T47D (cell line): ENCODE measurements around the gene PCDHGC5.

ENCODE experiments used
- DNase-seq, 2 experiments: peaks; one replicate each; pipeline versions ENCODE4 v3.0.0 to v3.0.0-alpha.2; 2011 to 2012; ENCODE audit warnings: low read depth in 1 of 2, low spot score in 1 of 2
- JUND ChIP-seq: IDR thresholded peaks from 2 replicates; pipeline ENCODE4 v1.6.1; 2012; ENCODE audit warnings: low read depth
- in situ Hi-C: cut with HindIII; loops from 2 replicates; pipeline ENCODE4 v1.10.0; 2016; ENCODE audit warnings: low sequenced_read_pairs, low pct_unique_long_range_greater_than_20kb

Gene PCDHGC5

DNA sequence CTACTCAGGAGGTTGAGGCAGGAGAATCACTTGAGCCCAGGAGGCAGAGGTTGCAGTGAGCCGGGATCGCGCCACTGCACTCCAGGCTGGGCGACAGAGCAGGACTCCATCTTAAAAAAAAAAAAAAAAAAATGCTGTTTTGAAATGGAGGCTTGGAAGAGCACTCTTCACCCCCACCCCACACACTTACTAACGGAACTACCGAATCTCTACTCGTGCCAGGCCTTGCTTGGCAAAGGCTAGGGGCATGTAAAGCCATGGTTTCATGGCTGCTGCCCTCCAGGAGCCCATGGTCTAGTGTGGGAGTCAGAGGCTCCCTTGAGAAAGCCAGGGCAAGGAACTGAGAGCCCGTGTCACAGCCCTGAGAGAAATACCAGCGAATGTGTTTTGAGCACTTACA, 21.3 kb downstream of the PCDHGC5 start:
- no peak for TF ChIP-seq JUND
- in situ Hi-C loops, result no loop called here
- no peak for DNase-seq

DNA sequence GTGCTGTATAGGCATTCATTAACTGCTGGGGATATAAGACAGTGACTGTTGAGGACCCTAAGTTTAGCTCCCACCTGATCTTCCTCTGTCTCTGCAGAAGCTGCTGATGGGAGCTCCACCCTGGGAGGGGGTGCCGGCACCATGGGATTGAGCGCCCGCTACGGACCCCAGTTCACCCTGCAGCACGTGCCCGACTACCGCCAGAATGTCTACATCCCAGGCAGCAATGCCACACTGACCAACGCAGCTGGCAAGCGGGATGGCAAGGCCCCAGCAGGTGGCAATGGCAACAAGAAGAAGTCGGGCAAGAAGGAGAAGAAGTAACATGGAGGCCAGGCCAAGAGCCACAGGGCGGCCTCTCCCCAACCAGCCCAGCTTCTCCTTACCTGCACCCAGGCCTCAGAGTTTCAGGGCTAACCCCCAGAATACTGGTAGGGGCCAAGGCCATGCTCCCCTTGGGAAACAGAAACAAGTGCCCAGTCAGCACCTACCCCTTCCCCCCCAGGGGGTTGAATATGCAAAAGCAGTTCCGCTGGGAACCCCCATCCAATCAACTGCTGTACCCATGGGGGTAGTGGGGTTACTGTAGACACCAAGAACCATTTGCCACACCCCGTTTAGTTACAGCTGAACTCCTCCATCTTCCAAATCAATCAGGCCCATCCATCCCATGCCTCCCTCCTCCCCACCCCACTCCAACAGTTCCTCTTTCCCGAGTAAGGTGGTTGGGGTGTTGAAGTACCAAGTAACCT, 22.1 kb downstream of the PCDHGC5 start:
- DNase-seq, result no peak
- TF ChIP-seq JUND, result no peak
- in situ Hi-C loops, result no loop called here

DNA sequence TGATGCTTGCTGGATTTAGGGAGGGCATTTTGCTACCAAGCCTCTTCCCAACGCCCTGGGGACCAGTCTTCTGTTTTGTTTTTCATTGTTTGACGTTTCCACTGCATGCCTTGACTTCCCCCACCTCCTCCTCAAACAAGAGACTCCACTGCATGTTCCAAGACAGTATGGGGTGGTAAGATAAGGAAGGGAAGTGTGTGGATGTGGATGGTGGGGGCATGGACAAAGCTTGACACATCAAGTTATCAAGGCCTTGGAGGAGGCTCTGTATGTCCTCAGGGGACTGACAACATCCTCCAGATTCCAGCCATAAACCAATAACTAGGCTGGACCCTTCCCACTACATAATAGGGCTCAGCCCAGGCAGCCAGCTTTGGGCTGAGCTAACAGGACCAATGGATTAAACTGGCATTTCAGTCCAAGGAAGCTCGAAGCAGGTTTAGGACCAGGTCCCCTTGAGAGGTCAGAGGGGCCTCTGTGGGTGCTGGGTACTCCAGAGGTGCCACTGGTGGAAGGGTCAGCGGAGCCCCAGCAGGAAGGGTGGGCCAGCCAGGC, 23.0 kb downstream of the PCDHGC5 start:
- DNase-seq, result no peak

DNA sequence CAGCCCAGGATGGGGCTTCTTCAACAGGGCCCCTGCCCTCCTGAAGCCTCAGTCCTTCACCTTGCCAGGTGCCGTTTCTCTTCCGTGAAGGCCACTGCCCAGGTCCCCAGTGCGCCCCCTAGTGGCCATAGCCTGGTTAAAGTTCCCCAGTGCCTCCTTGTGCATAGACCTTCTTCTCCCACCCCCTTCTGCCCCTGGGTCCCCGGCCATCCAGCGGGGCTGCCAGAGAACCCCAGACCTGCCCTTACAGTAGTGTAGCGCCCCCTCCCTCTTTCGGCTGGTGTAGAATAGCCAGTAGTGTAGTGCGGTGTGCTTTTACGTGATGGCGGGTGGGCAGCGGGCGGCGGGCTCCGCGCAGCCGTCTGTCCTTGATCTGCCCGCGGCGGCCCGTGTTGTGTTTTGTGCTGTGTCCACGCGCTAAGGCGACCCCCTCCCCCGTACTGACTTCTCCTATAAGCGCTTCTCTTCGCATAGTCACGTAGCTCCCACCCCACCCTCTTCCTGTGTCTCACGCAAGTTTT, 23.6 kb downstream of the PCDHGC5 start:
- no peak for TF ChIP-seq JUND
- peak; percentile 88 to 94 for DNase-seq
- in situ Hi-C loops, result no loop called here

More for the DNA sequence above, 23.0 kb downstream of the PCDHGC5 start:
- in situ Hi-C loops, result no loop called here
- no peak for TF ChIP-seq JUND

DNA sequence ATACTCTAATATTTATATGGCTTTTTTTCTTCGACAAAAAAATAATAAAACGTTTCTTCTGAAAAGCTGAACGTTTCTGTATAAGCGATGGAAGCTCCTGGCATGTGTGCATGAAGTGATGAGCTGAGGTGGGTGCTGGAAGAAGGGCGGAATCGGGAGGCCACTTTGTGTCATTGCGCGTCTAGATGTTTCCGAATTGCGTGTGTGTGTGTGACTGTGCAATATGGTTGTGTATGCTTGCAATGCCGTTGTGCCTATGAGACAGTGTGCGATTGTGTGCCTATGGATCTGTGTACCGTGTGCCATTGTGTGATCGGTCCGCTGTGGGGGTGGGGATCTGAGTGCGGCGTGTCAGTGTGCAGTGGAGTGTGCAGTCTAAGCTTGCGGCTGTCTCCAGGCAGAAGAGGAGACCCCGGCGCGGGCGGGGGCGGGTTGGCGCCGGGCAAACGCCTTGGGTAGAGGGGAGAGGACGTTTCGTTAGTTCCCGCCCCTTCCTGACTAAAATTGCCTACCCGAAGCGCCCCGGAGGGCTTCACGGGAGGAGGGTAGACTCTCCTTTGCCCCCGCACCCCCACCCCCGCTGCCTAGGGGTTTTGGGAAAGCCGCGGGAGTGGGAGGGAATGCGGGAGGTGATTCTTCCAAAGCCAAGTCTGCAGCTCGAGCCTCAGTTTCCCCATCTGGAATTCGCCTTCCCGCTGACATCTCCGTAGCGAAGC, 24.2 kb downstream of the PCDHGC5 start:
- in situ Hi-C loops, result no loop called here
- no peak for TF ChIP-seq JUND
- no peak for DNase-seq

DNA sequence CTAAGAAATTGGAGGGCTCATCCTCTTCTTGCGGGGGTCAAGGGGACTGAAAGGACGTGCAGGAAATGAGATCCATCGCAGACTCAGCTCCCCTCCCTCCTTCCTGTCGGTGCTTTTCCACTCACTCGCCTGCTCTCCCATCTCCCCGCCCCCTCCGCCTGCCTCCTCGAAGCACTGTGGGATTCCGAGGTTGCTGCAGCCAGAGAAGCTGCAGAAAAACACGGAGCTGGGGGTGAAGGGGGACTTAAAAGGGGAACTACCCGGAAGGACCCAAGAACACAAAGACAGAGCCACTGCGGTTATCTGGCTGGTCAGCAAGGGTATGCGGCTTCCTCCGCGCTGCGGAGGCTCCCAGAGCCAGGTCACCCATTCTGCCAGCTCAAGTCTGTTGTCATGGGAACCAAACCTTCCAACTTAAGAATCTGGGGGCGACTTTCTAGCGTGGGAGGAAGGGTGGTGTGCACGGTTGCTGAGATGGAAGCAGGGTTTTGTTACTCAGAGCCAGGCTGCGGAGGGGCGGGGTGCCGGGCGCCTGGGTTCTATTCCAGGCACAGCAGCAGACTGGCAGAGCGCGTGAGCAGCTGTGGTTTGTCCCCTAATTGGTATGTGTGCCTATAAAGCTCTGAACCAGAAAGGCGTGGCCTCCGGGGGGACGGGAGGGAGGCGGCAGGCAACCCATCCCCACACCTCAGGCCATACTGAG, 24.9 kb downstream of the PCDHGC5 start:
- in situ Hi-C loops, result no loop called here
- TF ChIP-seq JUND, result no peak
- DNase-seq, result no peak

DNA sequence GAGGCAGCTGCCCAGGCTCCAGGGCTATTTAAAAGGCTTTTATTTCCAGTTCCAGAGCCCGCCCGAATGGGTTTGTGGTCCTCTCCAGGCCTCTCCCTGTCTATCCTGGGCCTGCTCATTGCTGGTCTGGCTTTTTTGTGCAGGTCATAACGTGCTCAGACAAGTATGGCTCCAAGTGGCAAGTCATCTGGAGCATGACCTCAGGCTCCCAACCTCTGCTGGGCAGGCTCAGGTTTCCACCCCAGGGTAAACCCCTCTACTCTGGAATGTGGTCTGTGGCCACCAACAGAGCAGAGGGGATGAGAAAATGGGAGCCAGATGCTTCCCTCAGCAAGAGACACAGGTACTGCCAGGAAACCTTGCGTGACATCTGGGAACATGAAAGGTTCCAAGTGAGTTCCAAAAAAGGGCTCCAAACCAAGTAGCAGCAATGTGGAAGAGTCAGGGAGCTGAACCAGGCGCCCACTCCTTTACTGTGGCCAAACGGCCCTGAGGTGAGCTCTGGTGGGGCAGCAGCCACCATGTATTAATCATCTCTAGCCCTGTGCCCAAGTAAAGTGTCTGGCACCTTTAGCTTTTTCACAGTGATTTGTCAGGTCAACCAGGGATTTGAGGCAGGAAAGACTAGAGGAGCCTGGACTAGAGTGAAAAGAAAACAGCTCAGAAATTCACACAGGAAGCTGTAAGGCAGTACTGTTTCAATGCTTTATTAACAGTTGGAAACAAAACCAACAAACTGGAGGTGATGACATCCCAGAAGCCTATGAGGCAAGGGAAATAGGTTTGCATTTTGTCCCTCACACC, 25.7 kb downstream of the PCDHGC5 start:
- TF ChIP-seq JUND, result no peak
- in situ Hi-C loops, result no loop called here

DNA sequence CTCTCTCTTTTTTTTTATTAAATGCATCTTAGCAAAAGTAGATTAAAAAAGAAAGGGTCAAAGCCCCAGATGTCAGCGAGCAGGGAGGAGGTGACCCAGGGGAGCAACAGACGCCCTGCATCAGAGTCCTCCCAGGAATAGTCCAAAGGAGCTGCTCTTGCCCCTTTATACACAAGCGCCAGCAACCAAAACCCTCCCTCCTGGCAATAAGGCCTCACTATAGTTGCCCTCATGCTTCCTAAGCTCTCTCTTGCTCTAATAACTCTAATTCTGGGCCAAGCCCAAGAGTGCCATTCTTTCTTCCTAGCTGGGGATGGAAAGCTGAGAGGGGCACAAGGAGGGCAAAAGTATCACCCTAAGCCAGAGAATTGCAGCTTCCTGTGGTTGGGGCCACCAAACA, 26.3 kb downstream of the PCDHGC5 start:
- no peak for DNase-seq
- in situ Hi-C loops, result no loop called here
- TF ChIP-seq JUND, result no peak

More for the DNA sequence above, 25.7 kb downstream of the PCDHGC5 start:
- no peak for DNase-seq

DNA sequence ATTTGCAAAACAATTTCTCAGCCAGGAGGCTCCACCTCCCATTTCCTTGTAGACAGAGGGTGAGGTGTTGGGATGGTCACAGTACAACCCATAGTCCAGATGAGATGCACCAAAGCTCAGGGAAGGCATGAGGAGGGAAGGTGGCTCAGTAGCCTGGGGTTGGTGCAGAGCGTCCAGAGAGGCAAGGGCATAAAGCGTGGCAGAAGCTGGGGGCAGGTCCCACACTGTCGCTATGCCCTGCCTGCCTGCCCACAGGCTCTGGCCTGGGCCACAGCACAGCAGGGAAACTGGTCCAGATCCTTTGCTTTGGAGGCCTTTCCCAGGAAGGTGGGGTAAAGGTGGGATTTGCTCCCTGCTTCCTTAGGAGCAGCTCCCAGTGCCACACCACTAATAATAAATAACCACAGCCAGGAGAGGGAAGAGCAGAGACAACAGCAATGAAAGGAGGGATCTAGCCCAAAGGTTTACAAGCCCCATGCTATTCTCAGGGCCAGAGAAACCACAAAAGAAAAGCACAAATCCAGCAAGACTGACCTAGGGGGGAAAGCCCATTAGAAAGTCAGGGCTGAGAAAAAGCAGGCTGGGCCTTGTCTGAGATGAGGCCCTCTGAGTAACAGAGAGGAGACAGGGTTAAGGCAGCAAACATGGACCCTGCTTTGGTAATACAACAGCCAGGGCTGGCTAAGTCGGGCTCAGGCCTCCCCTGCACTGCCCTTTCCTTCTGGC, 27.2 kb downstream of the PCDHGC5 start:
- in situ Hi-C loops, result no loop called here
- DNase-seq, result no peak
- TF ChIP-seq JUND, result no peak

DNA sequence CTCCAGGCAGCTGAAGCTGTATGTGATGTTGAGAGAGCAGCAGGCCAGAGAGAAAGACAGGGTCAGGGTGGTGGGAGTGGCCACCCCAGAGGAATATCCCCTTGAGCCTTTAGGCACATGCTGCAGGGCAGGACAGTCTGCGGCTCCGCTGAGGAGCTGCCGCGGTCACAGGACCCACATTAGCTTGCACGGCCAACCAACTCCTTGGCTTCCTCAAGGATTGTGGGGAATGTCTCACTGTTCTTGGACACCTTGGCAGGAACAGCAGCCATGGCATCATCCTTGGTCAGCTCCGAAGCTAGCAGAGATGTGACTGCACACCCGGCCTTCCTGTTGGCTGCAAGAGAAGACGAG, 27.8 kb downstream of the PCDHGC5 start:
- in situ Hi-C loops, result no loop called here
- DNase-seq, result no peak
- no peak for TF ChIP-seq JUND

DNA sequence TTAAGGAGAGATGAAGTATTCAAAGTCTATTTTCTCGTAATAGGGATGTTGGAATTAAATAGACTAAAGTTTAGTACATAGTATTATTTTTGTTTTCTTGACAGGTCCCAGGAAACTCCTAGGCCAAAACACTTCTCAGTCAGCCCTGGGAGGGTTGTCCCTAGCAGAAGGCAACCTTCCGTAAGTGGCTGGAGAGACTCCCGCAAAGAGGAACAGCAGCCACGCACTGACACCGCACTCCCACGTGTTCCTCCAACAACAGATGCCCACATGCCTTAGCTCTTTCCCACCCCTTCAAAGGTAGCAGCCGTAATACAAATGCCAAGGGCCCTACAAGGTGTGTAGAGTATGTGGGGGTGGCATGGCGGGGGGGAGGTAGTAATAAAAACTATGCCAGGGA, 28.4 kb downstream of the PCDHGC5 start:
- TF ChIP-seq JUND, result no peak
- DNase-seq, result no peak
- in situ Hi-C loops, result no loop called here
